D721Med (cell line): ENCODE data around the gene PIEZO1.

Source experiments
- DNase-seq: peaks from one replicate; pipeline ENCODE4 v3.0.0; 2011; ENCODE audit warnings: low spot score; ENCODE audit not compliant: insufficient read length
- FAIRE-seq: peaks from 2 replicates; lab custom pipeline; 2011; peaks lifted over from hg19 to GRCh38; lab: Jason Lieb, UNC
- CTCF ChIP-seq: IDR thresholded peaks from 2 replicates; pipeline ENCODE4 v1.5.1; 2012; ENCODE audit warnings: mild to moderate bottlenecking, control low read depth; ENCODE audit not compliant: insufficient read depth; ENCODE audit errors: missing control alignments

PIEZO1 gene

DNA sequence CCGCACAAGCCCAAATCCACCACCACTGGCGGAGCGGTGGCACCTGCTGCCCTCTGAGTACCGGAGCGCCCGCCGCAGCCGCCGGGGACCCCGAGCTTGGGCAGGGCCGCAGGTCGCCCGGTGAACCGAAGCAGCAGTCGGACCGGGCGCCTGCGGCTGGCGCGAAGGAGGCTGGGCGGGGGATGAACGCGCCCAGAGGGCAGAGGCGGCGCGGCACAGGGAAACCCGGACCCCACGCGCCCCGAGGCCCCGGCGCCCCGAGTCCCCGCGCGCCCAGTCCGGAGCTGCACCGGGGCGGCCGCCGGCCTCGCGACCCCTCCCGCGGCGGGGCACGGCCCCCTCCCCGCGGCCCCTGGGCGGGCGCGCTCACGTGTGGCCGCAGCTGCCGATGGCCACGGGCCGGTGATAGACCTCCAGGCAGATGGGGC, 79.2 kb downstream of the PIEZO1 start:
- DNase-seq = no peak
- FAIRE-seq = no peak
- TF ChIP-seq CTCF = no peak

- no peak for TF ChIP-seq CTCF
- no peak for FAIRE-seq
- DNase-seq = no peak
Measured at GRCh38 chr16:88705076-88705684, 79.8 kb downstream of the PIEZO1 start.

GRCh38 chr16:88703486-88704309, 81.3 kb downstream of the PIEZO1 start:
- DNase-seq = no peak
- FAIRE-seq = no peak
- no peak for TF ChIP-seq CTCF

- TF ChIP-seq CTCF = no peak
- DNase-seq (no peak), FAIRE-seq (no peak)
Measured at GRCh38 chr16:88702371-88703210, 82.4 kb downstream of the PIEZO1 start.

GRCh38 chr16:88701581-88702370, 83.2 kb downstream of the PIEZO1 start:
- no peak for TF ChIP-seq CTCF
- no peak for DNase-seq
- no peak for FAIRE-seq

DNA sequence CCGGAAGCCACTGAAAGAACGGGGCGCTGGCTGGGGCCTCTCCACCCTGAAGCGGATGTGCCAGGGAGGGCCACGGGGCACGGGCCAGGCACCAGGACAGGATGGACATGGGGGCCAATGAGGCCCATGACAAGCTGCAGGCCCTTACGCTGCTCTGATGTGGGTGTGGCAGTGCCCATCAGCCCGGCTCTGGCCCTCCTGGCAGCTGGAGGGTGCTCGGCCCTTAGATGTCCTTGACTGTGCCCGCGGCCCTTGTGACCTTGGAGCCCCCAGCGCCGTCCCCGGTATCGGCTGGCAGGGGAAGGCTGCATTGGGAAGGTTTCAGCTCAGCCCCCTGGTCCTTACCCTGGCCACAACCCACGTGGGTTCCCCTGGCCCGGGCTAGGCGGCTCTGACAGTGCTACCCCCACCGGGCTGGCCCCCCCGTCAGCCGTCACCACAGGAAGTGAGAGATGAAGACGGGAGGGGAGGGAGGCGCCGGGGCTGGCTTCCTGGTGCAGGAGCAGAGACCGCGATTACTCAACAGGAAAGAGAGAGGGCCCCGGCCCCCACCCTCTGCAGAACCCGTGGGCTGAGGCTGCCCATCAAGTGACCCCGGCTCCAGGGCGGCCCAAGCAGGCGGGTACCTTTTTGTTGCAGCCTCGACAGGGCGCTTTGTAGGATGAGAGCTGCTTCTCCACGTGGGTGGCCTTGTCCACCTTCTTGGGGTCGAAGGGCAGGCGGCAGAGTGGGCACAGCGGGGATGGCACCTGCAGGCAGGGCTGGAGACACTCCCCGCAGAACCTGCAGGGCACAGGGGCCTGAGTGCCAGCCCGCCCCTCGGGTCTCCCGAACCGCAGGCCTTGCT, 84.2 kb downstream of the PIEZO1 start:
- TF ChIP-seq CTCF = no peak
- no peak for DNase-seq
- FAIRE-seq = no peak
